GM12891 (cell line): Measurements from ENCODE around the gene R3HDM2.

Experiments
- DNase-seq: peaks from one replicate; pipeline ENCODE4 v3.0.0; 2011; ENCODE audit warnings: low spot score; ENCODE audit not compliant: insufficient read length
- FAIRE-seq: peaks from 2 replicates; lab custom pipeline; 2011; peaks lifted over from hg19 to GRCh38; lab: Jason Lieb, UNC
- PAX5 ChIP-seq: IDR thresholded peaks from 2 replicates; pipeline ENCODE4 v1.6.1; 2011; ENCODE audit warnings: low read length, moderate library complexity, mild to moderate bottlenecking; ENCODE audit not compliant: insufficient read depth, severe bottlenecking
- POLR2A ChIP-seq: IDR thresholded peaks from 2 replicates; pipeline ENCODE4 v1.6.1; 2011; ENCODE audit warnings: low read depth, low read length, control low read depth
- POLR2AphosphoS5 ChIP-seq: IDR thresholded peaks from 2 replicates; pipeline ENCODE4 v1.6.1; 2011; ENCODE audit warnings: low read depth, low read length, control low read depth
- POU2F2 ChIP-seq: IDR thresholded peaks from 2 replicates; pipeline ENCODE4 v1.6.1; 2011; ENCODE audit warnings: low read depth, mild to moderate bottlenecking, control low read depth, low read length, moderate library complexity
- SPI1 ChIP-seq: IDR thresholded peaks from 2 replicates; pipeline ENCODE4 v1.6.1; 2011; ENCODE audit warnings: low read depth, low read length, control low read depth
- TAF1 ChIP-seq: IDR thresholded peaks from 2 replicates; pipeline ENCODE4 v1.6.1; 2011; ENCODE audit warnings: low read depth, low read length, control low read depth

The R3HDM2 gene

DNA sequence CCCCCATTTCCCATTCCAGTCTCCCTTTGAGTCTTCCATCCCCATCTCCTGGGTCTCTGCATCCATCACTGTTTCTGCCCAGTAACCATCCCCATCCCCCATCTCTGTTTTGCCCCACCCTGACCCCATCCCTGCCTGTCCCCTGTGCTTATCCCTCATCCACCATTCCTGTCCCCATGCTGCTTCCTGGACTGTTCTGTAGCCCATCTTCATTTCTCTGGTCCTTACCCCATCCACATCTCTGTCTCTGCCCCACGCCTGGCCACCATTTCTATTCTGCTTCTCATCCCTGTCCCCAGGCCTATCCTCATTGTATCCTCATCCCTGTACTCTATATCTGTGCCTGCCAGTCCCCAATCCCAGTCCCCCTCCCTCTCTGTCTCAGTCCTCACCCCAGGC lies 210.1 kb downstream of the R3HDM2 start:
- DNase-seq = no peak
- FAIRE-seq = no peak
- no peak for TF ChIP-seq POU2F2
- TF ChIP-seq POLR2AphosphoS5 = no peak
- no peak for TF ChIP-seq TAF1
- no peak for TF ChIP-seq SPI1
- no peak for TF ChIP-seq POLR2A
- TF ChIP-seq PAX5 = no peak

DNA sequence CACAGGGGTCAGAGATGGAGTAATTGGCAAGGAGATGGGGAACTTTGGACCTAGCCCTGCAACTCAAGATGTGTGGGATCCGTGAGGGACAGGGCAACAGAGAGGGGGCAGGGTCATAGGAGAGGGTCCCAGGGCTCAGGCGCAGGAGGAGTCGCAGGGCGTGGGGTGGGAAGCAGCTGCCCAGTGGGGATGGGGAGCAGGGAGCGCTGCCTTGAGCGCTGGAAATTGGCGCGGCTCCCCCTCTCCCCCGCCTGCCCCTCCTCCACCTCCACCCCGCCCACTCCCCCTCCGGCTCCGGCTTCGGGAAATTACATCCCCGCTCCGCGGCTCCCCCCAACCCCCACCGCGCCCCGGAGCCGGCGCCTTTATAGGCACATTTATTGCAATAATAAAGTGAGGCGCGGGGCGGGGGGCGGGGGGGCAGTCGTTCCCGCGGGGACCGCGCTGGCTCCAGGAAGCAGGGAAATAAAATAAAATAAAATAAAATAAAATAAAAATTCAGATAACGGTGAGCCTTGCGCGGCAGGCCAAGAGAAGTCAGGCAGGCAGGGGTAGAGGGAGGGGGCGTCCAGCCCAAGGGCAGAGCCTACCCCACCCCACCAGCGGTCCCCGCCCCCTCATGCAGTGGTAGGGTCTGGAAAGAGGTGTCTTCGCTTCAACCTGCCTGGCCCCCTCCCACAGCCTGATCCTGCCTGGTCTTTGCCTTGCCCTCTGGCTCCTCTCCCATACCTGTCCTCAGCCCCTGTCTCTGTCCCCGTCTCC lies 210.7 kb downstream of the R3HDM2 start:
- FAIRE-seq (no peak), DNase-seq (no peak)
- no peak for TF ChIP-seq POLR2A
- TF ChIP-seq SPI1 = no peak

DNA sequence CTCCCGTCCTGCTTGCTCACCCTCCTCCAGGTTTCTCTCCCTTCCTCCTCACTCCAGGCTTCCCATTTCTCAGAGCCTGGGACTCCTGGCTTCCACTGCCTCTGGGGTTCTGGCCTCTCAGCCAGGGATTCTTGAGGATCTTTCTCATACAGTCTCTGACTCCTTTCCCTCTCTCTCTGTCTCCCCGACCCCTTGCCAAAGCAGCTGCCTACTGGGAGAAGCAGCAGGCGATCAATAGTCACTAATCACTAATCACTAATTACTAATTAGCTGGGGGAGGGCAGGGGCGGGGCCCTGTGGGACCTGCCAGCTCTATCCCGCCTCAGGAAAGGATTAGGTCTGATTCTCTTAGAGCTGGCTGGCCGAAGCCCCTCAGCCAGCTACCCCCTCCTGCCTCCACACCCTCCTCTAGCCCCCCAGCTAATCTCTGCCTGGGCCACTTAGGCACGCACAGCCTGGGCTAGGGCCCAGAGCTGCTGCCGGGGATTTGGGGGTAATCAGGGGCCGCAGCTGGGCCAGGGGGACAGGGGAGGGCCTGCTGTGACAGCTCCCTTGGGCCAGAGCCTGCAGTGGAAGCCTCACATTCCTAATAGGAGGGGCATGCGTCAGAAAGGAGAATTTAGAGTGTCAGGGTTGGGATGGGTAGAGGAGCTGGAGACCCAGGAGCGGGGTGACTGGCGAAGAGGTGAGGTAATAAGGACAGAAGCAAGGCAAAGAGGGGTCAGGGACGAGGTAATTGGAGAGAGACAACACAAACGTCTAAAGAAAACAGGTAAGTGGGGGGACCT lies 211.4 kb downstream of the R3HDM2 start:
- FAIRE-seq (no peak), DNase-seq (no peak)
- TF ChIP-seq POU2F2 (no peak), TAF1 (no peak), PAX5 (no peak), POLR2AphosphoS5 (no peak), POLR2A (no peak), SPI1 (no peak)

DNA sequence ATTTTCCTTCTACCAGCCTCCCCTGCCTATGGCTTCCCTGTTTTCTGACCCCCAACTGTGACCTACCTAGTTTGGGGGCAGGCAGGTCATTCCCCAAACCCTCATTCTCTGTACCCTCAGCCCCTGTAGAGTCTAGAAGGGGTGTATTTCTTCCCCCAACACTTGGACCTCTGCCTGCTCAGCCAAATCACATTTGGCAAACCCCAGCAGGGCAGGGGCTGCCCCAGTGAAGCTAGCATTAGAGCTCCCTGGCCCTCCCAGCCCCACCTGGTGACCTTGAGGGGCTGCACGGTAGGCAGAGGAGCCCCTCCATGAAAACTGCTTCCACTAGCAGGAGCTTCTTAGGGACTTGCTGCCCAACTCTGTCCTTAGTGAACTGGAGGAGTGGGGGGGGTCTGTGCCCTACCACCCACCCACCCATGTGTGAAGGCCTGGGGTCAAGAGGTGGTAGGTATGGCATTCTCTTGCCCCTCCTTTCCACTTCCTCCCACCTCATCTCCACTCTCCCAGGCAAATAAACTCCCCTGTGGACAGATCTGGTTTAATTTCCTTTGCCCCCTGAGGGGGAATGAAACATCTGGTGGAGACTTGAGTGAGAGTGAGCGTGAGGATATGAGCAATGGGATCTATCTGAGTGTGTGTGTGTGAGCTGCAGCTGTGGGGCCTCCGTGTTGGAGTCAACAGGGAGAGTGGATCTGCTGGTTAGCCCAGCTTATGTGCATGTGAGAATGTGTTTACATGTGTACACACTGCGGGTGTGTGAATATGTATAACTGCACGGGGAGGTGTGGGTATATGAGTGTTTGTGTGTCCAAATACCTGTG lies 212.6 kb downstream of the R3HDM2 start:
- FAIRE-seq = no peak
- TF ChIP-seq TAF1 = no peak
- TF ChIP-seq POU2F2 = no peak
- TF ChIP-seq SPI1 = no peak
- no peak for TF ChIP-seq POLR2AphosphoS5
- TF ChIP-seq PAX5 = no peak
- no peak for TF ChIP-seq POLR2A

DNA sequence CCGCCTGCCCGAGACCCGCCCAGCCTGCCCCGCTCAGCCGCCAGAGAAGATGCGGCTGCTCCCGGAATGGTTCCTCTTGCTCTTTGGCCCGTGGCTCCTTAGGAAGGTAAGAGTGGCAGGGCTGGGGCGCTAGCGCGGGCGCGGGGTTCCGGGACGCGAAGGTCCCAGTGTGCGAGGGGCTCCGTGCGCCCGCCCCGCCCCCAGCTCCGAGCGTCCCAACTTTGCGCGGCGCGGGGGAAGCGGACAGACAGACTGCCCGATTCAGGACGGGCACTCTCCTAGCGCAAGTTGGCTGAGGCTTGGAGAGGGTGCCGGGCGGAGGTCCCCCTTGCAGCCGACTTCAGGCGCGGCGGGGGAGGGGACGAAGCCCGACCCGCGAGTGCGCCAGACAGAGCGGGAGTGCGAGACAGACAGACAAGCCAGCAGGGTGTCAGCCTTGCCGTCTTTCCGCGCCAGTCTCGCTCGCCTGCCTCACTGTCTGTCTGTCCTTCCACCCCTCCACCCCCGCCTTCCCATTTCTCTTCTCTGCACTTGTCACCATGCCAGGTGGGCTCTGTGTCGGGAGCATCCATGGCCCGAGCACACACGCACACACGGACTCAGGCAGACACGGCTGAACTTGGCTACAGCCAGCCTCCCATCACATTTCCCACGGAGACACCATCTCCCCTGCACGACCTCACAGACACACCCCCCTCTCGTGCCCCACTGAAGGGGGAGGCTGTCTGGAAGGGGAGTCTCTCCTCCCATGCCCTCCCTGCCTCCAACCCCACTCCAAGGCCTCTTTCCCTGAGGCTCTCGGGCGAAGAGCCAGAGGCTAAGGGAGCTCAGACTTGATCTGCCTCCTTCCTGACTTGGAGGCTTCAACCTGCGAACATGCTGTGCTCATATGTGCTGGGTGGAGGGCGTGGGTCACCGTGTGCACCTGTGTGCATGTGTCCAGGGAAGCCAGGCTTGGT lies 213.6 kb downstream of the R3HDM2 start:
- DNase-seq (no peak), FAIRE-seq (peak; percentile 83)
- TF ChIP-seq SPI1 (no peak), PAX5 (no peak), POLR2AphosphoS5 (no peak)

More for the DNA sequence above, 212.6 kb downstream of the R3HDM2 start:
- no peak for DNase-seq

DNA sequence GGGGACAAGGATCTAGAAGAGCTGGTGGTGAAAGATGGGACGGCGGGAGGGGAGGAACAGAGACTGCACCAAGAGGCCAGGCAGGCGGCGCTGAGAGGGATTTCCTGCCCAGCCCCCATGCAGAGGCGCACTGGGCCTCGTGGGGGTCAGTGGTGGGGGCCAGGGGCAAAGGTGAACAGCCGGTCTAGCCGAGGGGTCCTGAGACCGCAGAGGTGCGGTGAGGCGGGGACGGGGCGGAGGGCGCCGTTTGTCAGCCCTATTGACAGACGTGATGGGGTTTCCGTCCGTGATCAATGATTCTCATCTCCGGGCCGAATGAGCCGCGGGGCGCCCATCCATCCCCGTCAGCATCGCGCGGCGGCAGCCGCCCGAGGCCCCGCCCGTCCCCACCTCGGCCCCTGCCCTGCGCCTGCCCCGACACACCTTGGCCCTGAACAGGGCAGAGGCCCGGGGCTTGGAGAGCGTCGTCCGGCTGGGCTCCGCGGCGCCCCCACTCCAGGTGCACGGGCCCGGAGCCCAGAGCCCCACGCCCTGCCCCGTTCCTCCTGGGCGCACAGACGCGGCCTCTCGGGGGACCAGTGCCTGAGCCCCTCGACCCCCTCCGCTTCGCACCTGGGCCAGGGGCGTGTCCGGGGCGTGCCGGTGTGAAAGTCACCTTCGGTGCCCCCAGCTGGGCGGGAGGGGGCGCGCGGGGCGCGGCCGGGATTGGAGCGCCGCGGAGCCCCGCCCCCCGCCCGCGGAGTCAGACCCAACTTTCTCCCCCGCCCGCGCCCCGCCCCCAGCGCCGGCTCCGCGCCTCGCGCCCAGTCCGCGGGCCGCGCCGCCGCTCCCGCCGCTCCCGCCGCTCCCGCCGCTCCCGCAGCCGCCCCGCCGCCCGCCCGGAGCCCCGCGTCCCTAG lies 214.6 kb downstream of the R3HDM2 start, which contains the start of gene NXPH4:
NXPH4 (plus strand) TSS at position 781 of the 898 bp plus-strand sequence. CDS start 176 bp downstream, outside the sequence.
- no peak for TF ChIP-seq SPI1
- no peak for TF ChIP-seq POU2F2
- no peak for TF ChIP-seq PAX5
- TF ChIP-seq TAF1 = no peak
- TF ChIP-seq POLR2AphosphoS5 = no peak
- no peak for TF ChIP-seq POLR2A
- DNase-seq = no peak
- no peak for FAIRE-seq

DNA sequence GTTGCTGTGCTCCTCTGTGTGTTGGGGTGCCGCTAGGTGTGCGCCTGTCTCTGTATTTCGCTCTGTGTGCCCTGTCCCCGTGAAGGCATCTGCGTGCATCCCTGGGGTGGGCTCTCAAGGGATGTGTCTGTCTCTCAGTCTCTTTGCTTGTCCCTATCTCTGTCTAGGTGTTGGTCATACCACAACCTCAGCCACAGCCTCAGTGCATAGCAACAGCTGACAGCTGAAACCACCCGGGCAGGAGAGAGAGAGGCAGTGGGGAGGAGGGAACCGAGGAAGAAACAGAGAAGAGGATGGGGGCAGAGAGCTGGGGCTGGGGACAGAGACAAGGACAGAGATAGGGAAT lies 215.2 kb downstream of the R3HDM2 start:
- TF ChIP-seq PAX5 = no peak
- no peak for TF ChIP-seq POU2F2
- no peak for TF ChIP-seq POLR2AphosphoS5
- no peak for TF ChIP-seq TAF1
- no peak for TF ChIP-seq POLR2A
- TF ChIP-seq SPI1 = no peak
- FAIRE-seq (peak; percentile 90), DNase-seq (peak; percentile 64)

DNA sequence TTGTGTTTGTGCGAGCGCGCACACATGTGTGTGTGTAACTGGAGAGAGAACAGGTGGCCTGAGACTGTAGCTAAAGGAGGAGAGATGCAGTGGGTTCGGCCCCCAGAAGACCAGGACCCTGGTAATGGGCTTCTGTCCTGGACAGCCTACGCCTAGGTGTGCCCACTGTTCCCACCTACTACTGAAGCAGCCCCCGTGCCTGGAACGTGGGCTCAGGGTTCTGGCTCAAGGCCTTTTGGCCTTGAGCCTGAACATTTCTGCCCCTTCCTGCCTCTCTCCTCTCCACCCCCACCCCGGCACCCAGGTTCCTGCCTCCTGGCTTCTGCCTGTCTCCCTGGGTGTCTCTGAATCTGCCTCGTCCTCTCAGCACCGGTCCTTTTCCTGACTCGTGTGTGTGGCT lies 215.8 kb downstream of the R3HDM2 start:
- DNase-seq (no peak), FAIRE-seq (peak; percentile 67)
- TF ChIP-seq POLR2A = no peak
- TF ChIP-seq POLR2AphosphoS5 = no peak
- TF ChIP-seq POU2F2 = no peak
- TF ChIP-seq SPI1 = no peak
- TF ChIP-seq TAF1 = no peak
- TF ChIP-seq PAX5 = no peak
